Measurements from ENCODE around the gene NPM1.
"Not testable (repeated sequence)": the region's sequence is repeated elsewhere in the genome, so short reads cannot be mapped to it uniquely, and the experiment has no call there.

The NPM1 gene

DNA sequence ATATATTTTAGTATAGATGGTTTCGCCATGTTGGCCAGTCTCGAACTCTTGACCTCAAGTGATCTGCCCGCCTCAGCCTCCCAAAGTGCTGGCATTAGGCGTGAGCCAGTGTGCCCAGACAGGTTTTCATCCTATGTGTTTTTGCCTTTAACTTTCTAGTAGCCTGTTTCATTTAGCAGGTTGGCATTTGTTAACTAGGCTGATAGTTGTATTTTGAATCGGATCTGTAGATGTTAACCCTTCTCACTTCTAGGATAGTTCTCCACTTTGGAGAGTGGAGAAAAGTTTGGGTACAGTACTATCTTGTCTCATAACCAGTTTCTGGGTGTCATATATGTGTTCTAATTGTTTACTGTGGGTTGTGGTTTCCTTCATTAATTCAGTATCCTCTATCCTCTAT is 24.5 kb downstream of the NPM1 start:
- H3K4me3 ChIP-seq (ENCODE audit: low read length): no peak overlapping the region
- no peak overlapping the region for H3K27ac ChIP-seq (ENCODE audit: low read length)
- H3K27me3 ChIP-seq (ENCODE audit: control insufficient read depth, insufficient read depth, low read length): 0 out of 2 replicates have a peak, but pooled peaks cover 1% of the 10 kb centered on the region
- H3K9me3 ChIP-seq (ENCODE audit: control insufficient read depth, insufficient read depth, low read length): no peaks in the 10 kb centered on the region
- H3K36me3 ChIP-seq (ENCODE audit: control insufficient read depth, insufficient read depth, low read length): peaks cover 16% of the 10 kb centered on the region; the same call in 1 of the 2 replicates
- H3K4me1 ChIP-seq (ENCODE audit: control insufficient read depth, insufficient read depth, low read length): no peaks in the 10 kb centered on the region
- no peak for DNase-seq (ENCODE audit: low read depth, low spot score)
- no CpG with 5 or more reads among the region's 5 CpGs for WGBS (ENCODE audit: insufficient coverage, insufficient read length)

- WGBS (ENCODE audit: insufficient coverage, insufficient read length): no CpG with 5 or more reads among the region's 3 CpGs
- Histone ChIP-seq H3K27ac (ENCODE audit: low read length) (no peak overlapping the region), H3K4me1 (ENCODE audit: control insufficient read depth, insufficient read depth, low read length) (peaks cover 1% of the 10 kb centered on the region; the same call in 1 of the 2 replicates), H3K27me3 (ENCODE audit: control insufficient read depth, insufficient read depth, low read length) (0 out of 2 replicates have a peak, but pooled peaks cover 1% of the 10 kb centered on the region), H3K9me3 (ENCODE audit: control insufficient read depth, insufficient read depth, low read length) (no peaks in the 10 kb centered on the region), H3K4me3 (ENCODE audit: low read length) (no peak overlapping the region), H3K36me3 (ENCODE audit: control insufficient read depth, insufficient read depth, low read length) (peaks cover 13% of the 10 kb centered on the region; the same call in 1 of the 2 replicates)
- DNase-seq (ENCODE audit: low read depth, low spot score): no peak
Measured at GRCh38 chr5:171413153-171413910, 25.7 kb downstream of the NPM1 start.

- H3K27me3 ChIP-seq (ENCODE audit: control insufficient read depth, insufficient read depth, low read length); H3K27ac ChIP-seq (ENCODE audit: low read length); DNase-seq (ENCODE audit: low read depth, low spot score); H3K4me1 ChIP-seq (ENCODE audit: control insufficient read depth, insufficient read depth, low read length); H3K9me3 ChIP-seq (ENCODE audit: control insufficient read depth, insufficient read depth, low read length); H3K4me3 ChIP-seq (ENCODE audit: low read length): not testable (repeated sequence)
- H3K36me3 ChIP-seq (ENCODE audit: control insufficient read depth, insufficient read depth, low read length): peaks cover 13% of the 10 kb centered on the region; the same call in 1 of the 2 replicates
- no CpG with 5 or more reads among the region's 5 CpGs for WGBS (ENCODE audit: insufficient coverage, insufficient read length)
Measured at GRCh38 chr5:171413993-171414392, 26.3 kb downstream of the NPM1 start.

GRCh38 chr5:171415115-171415730 is 27.6 kb downstream of the NPM1 start:
- no CpG with 5 or more reads among the region's 9 CpGs for WGBS (ENCODE audit: insufficient coverage, insufficient read length)
- no peak overlapping the region for H3K27ac ChIP-seq (ENCODE audit: low read length)
- no peak for DNase-seq (ENCODE audit: low read depth, low spot score)

GRCh38 chr5:171416160-171417049 is 28.8 kb downstream of the NPM1 start:
- no CpG with 5 or more reads among the region's 11 CpGs for WGBS (ENCODE audit: insufficient coverage, insufficient read length)
- H3K27ac ChIP-seq (ENCODE audit: low read length): no peak overlapping the region
- no peak for DNase-seq (ENCODE audit: low read depth, low spot score)

More at GRCh38 chr5:171415115-171415730, 27.6 kb downstream of the NPM1 start:
- Histone ChIP-seq H3K4me1 (ENCODE audit: control insufficient read depth, insufficient read depth, low read length) (peaks cover 1% of the 10 kb centered on the region; the same call in 1 of the 2 replicates), H3K27me3 (ENCODE audit: control insufficient read depth, insufficient read depth, low read length) (peaks cover 2% of the 10 kb centered on the region; the same call in 1 of the 2 replicates), H3K36me3 (ENCODE audit: control insufficient read depth, insufficient read depth, low read length) (peaks cover 9% of the 10 kb centered on the region; the same call in 1 of the 2 replicates), H3K9me3 (ENCODE audit: control insufficient read depth, insufficient read depth, low read length) (no peaks in the 10 kb centered on the region), H3K4me3 (ENCODE audit: low read length) (no peak overlapping the region)

GRCh38 chr5:171418316-171418981 is 30.8 kb downstream of the NPM1 start:
- Histone ChIP-seq H3K4me1 (ENCODE audit: control insufficient read depth, insufficient read depth, low read length) (peaks cover 4% of the 10 kb centered on the region; the same call in 1 of the 2 replicates), H3K36me3 (ENCODE audit: control insufficient read depth, insufficient read depth, low read length) (no peaks in the 10 kb centered on the region), H3K4me3 (ENCODE audit: low read length) (peak overlapping the region; percentile 69; the same call in 1 of the 2 replicates), H3K27me3 (ENCODE audit: control insufficient read depth, insufficient read depth, low read length) (peaks cover 19% of the 10 kb centered on the region; the same call in 1 of the 2 replicates), H3K27ac (ENCODE audit: low read length) (no peak overlapping the region), H3K9me3 (ENCODE audit: control insufficient read depth, insufficient read depth, low read length) (no peaks in the 10 kb centered on the region)
- no CpG with 5 or more reads among the region's 26 CpGs for WGBS (ENCODE audit: insufficient coverage, insufficient read length)
- DNase-seq (ENCODE audit: low read depth, low spot score): peak; percentile 66

More at GRCh38 chr5:171416160-171417049, 28.8 kb downstream of the NPM1 start:
- Histone ChIP-seq H3K9me3 (ENCODE audit: control insufficient read depth, insufficient read depth, low read length) (no peaks in the 10 kb centered on the region), H3K27me3 (ENCODE audit: control insufficient read depth, insufficient read depth, low read length) (peaks cover 12% of the 10 kb centered on the region; the same call in 1 of the 2 replicates), H3K4me1 (ENCODE audit: control insufficient read depth, insufficient read depth, low read length) (peaks cover 2% of the 10 kb centered on the region; the same call in 1 of the 2 replicates), H3K36me3 (ENCODE audit: control insufficient read depth, insufficient read depth, low read length) (peaks cover 3% of the 10 kb centered on the region; the same call in 1 of the 2 replicates), H3K4me3 (ENCODE audit: low read length) (no peak overlapping the region)

GRCh38 chr5:171418982-171419687 is 31.5 kb downstream of the NPM1 start, which contains the start of gene FGF18:
TSS of gene FGF18 (plus strand) at chr5:171419647. CDS start at chr5:171420200, 553 bp downstream.
- H3K27ac ChIP-seq (ENCODE audit: low read length): no peak within 1 kb of the TSS
- H3K27me3 ChIP-seq (ENCODE audit: control insufficient read depth, insufficient read depth, low read length): peaks cover 19% of the 10 kb centered on the region; the same call in 1 of the 2 replicates
- no peaks in the 10 kb centered on the region for H3K9me3 ChIP-seq (ENCODE audit: control insufficient read depth, insufficient read depth, low read length)
- DNase-seq (ENCODE audit: low read depth, low spot score): no peak
- H3K4me3 ChIP-seq (ENCODE audit: low read length): peak within 1 kb of the TSS; percentile 69; the same call in 1 of the 2 replicates
- WGBS (ENCODE audit: insufficient coverage, insufficient read length): no CpG with 5 or more reads among the region's 74 CpGs
- no peaks in the 10 kb centered on the region for H3K36me3 ChIP-seq (ENCODE audit: control insufficient read depth, insufficient read depth, low read length)
- H3K4me1 ChIP-seq (ENCODE audit: control insufficient read depth, insufficient read depth, low read length): peaks cover 4% of the 10 kb centered on the region; the same call in 1 of the 2 replicates

GRCh38 chr5:171419688-171420430 is 32.2 kb downstream of the NPM1 start:
- Histone ChIP-seq H3K9me3 (ENCODE audit: control insufficient read depth, insufficient read depth, low read length) (no peaks in the 10 kb centered on the region), H3K36me3 (ENCODE audit: control insufficient read depth, insufficient read depth, low read length) (no peaks in the 10 kb centered on the region), H3K4me3 (ENCODE audit: low read length) (peak overlapping the region; percentile 69; the same call in 1 of the 2 replicates), H3K27ac (ENCODE audit: low read length) (no peak overlapping the region), H3K4me1 (ENCODE audit: control insufficient read depth, insufficient read depth, low read length) (peaks cover 5% of the 10 kb centered on the region; the same call in 1 of the 2 replicates), H3K27me3 (ENCODE audit: control insufficient read depth, insufficient read depth, low read length) (peaks cover 19% of the 10 kb centered on the region; the same call in 1 of the 2 replicates)
- no peak for DNase-seq (ENCODE audit: low read depth, low spot score)
- WGBS (ENCODE audit: insufficient coverage, insufficient read length): no CpG with 5 or more reads among the region's 95 CpGs

Measured in iPS DF 6.9 (cell line).